Endothelial cell of umbilical vein (primary cell): ENCODE results near the gene TEKT5. TPM values are rescaled to one million over a fixed set of nuclear protein-coding genes. Genes with fewer than 3 reads are reported as not detected.

Experiments
- BruUV-seq: library from RNA; stranded (reverse); fragments of 400-500 nt; replicated peaks from 2 replicates; lab custom pipeline; 2021; lab: Mats Ljungman, UMichigan
- CTCF ChIA-PET: fragments of 300-600, 350-600 bp; sonication (Branson Sonifier 250); formaldehyde crosslinking; loops from one replicate; lab custom pipeline; 2021; ENCODE audit warnings: antibody characterized with exemption, inconsistent platforms; lab: Charles Lee
- POLR2A ChIA-PET: fragments of 300-600, 350-600 bp; sonication (Branson Sonifier 250); formaldehyde crosslinking; loops from one replicate; lab custom pipeline; 2021; ENCODE audit warnings: antibody characterized with exemption, inconsistent platforms; lab: Charles Lee
- DNase-seq: peaks from one replicate; pipeline ENCODE4 v3.0.0-alpha.2; 2011; ENCODE audit warnings: low read depth, low spot score
- FAIRE-seq: peaks from 2 replicates; lab custom pipeline; 2011; peaks lifted over from hg19 to GRCh38; lab: Jason Lieb, UNC
- H2AFZ ChIP-seq: 2 replicates; pipeline ENCODE4 v1.6.0; 2012; ENCODE audit warnings: low read depth, low read length, control low read depth, inconsistent platforms
- H3K27ac ChIP-seq: 2 replicates; pipeline ENCODE4 v1.5.1; 2011; ENCODE audit warnings: low read depth, mild to moderate bottlenecking, control low read depth, low read length, moderate library complexity; ENCODE audit not compliant: insufficient read depth
- H3K27me3 ChIP-seq, 2 experiments: 2 replicates each; pipeline versions ENCODE4 v1.6.0 to v1.6.1; 2011; ENCODE audit warnings: low read length in 2 of 2, mixed read lengths in 1 of 2; ENCODE audit not compliant: control insufficient read depth in 2 of 2, insufficient read depth in 2 of 2
- H3K36me3 ChIP-seq, 2 experiments: 2 replicates in 1 of 2; 3 replicates in 1 of 2; pipeline ENCODE4 v1.5.1; 2011; ENCODE audit warnings: low read length in 2 of 2, mild to moderate bottlenecking in 1 of 2, moderate library complexity in 1 of 2; ENCODE audit not compliant: control insufficient read depth in 2 of 2, insufficient read depth in 2 of 2; ENCODE audit errors: extremely low read depth in 1 of 2
- H3K4me1 ChIP-seq: 3 replicates; pipeline ENCODE4 v1.5.1; 2011; ENCODE audit warnings: mild to moderate bottlenecking, low read length; ENCODE audit not compliant: control insufficient read depth, insufficient read depth; ENCODE audit errors: extremely low read depth
- H3K4me2 ChIP-seq: 2 replicates; pipeline ENCODE4 v1.6.1; 2011; ENCODE audit warnings: low read length, control low read depth, mixed read lengths; ENCODE audit not compliant: insufficient read depth
- H3K4me3 ChIP-seq, 3 experiments: fragments of 200-600 bp in 1 of 3; sonication (generic), shearing (Covaris generic) in 1 of 3; replicated peaks in 1 of 3; 2 replicates each; pipeline ENCODE4 v1.5.1; 2011 to 2016; ENCODE audit warnings: control low read depth in 3 of 3, low read length in 3 of 3, mild to moderate bottlenecking in 2 of 3, inconsistent platforms in 1 of 3, low read depth in 1 of 3, moderate library complexity in 1 of 3; ENCODE audit not compliant: insufficient read depth in 1 of 3
- H3K79me2 ChIP-seq: 2 replicates; pipeline ENCODE4 v1.6.0; 2012; ENCODE audit warnings: low read length, inconsistent platforms; ENCODE audit not compliant: control insufficient read depth, insufficient read depth
- H3K9ac ChIP-seq: replicated peaks from 2 replicates; pipeline ENCODE3; 2011; ENCODE audit warnings: low read length, control low read depth; ENCODE audit not compliant: insufficient read depth; ENCODE audit errors: extremely low read depth
- H3K9me1 ChIP-seq: replicated peaks from 3 replicates; pipeline ENCODE4 v1.6.0; 2011; ENCODE audit warnings: mild to moderate bottlenecking, low read length; ENCODE audit not compliant: control insufficient read depth, insufficient read depth; ENCODE audit errors: extremely low read depth
- H3K9me3 ChIP-seq: replicated peaks from 2 replicates; pipeline ENCODE4 v1.5.1; 2012; ENCODE audit warnings: low read length, inconsistent platforms; ENCODE audit not compliant: control insufficient read depth, insufficient read depth
- H4K20me1 ChIP-seq: replicated peaks from 2 replicates; pipeline ENCODE3; 2011; ENCODE audit warnings: mild to moderate bottlenecking, low read length; ENCODE audit not compliant: control insufficient read depth, insufficient read depth; ENCODE audit errors: extremely low read depth
- CTCF ChIP-seq, 2 donors: IDR thresholded peaks; 1 replicate in 1 of 2; 2 replicates in 1 of 2; pipeline ENCODE4 v1.5.1; 2011; ENCODE audit warnings: low read length in 2 of 2, mild to moderate bottlenecking in 2 of 2, moderate library complexity in 2 of 2, control low read depth in 1 of 2, inconsistent platforms in 1 of 2, low read depth in 1 of 2; ENCODE audit not compliant: insufficient read depth in 1 of 2; ENCODE audit errors: extremely low read depth in 1 of 2
- EZH2 ChIP-seq: IDR thresholded peaks from 2 replicates; pipeline ENCODE4 v1.6.1; 2012; ENCODE audit warnings: borderline replicate concordance, low read depth, mild to moderate bottlenecking, moderate library complexity, low read length, inconsistent platforms; ENCODE audit not compliant: severe bottlenecking
- FOS ChIP-seq: IDR thresholded peaks from 2 replicates; pipeline ENCODE4 v1.6.1; 2011; ENCODE audit warnings: mild to moderate bottlenecking, low read length, moderate library complexity, borderline replicate concordance; ENCODE audit not compliant: insufficient read depth
- GATA2 ChIP-seq: IDR thresholded peaks from 2 replicates; pipeline ENCODE4 v1.7.0; 2011; ENCODE audit warnings: low read depth, mild to moderate bottlenecking, moderate library complexity, mixed read lengths, low read length; ENCODE audit not compliant: insufficient read length, insufficient read depth
- JUN ChIP-seq: IDR thresholded peaks from 2 replicates; pipeline ENCODE4 v1.6.1; 2011; ENCODE audit warnings: borderline replicate concordance, low read depth; ENCODE audit not compliant: insufficient read length, insufficient read depth
- MAX ChIP-seq: IDR thresholded peaks from 2 replicates; pipeline ENCODE4 v1.6.1; 2011; ENCODE audit not compliant: insufficient read depth, insufficient read length
- MYC ChIP-seq: IDR thresholded peaks from one replicate; pipeline ENCODE4 v1.6.1; 2011; ENCODE audit warnings: mild to moderate bottlenecking, low read depth, low read length
- POLR2A ChIP-seq: IDR thresholded peaks from 2 replicates; pipeline ENCODE4 v1.6.1; 2012; ENCODE audit warnings: low read depth, mild to moderate bottlenecking, control low read depth, low read length
- POLR2AphosphoS5 ChIP-seq: IDR thresholded peaks from 2 replicates; pipeline ENCODE4 v1.6.1; 2012; ENCODE audit warnings: low read depth, mild to moderate bottlenecking, control low read depth, low read length, moderate library complexity; ENCODE audit not compliant: insufficient read depth
- dilution Hi-C: fragments of 300-500 bp; cut with MboI; formaldehyde crosslinking; loops from one replicate; pipeline ENCODE4 v1.15.0; 2019; ENCODE audit warnings: low sequenced_read_pairs; ENCODE audit not compliant: extremely low pct_ligation_motif_present
- intact Hi-C: fragments of 100-400 bp; cut with micrococcal nuclease; formaldehyde crosslinking; loops from one replicate; pipeline ENCODE4 v1.10.0; 2022
- polyA plus RNA-seq, 4 experiments: library from polyadenylated mRNA; depleted of rRNA in 3 of 4; stranded (reverse) in 3 of 4; unstranded in 1 of 4; fragments of >200 nt; gene quantifications; 2 replicates each; pipeline versions ENCODE4 v1.2.1 to v1.2.3, GENCODE V29; 2011 to 2012; ENCODE audit warnings: missing spikeins in 1 of 4
- total RNA-seq: library from RNA; stranded (reverse); gene quantifications from 2 replicates; pipeline ENCODE4 v1.2.3, GENCODE V29; 2021

TEKT5 gene
- total and polyA plus RNA-seq, 2 donors (not counting 3 experiments of a cell fraction or from before 2014, with no cell fraction given): not detected

DNA sequence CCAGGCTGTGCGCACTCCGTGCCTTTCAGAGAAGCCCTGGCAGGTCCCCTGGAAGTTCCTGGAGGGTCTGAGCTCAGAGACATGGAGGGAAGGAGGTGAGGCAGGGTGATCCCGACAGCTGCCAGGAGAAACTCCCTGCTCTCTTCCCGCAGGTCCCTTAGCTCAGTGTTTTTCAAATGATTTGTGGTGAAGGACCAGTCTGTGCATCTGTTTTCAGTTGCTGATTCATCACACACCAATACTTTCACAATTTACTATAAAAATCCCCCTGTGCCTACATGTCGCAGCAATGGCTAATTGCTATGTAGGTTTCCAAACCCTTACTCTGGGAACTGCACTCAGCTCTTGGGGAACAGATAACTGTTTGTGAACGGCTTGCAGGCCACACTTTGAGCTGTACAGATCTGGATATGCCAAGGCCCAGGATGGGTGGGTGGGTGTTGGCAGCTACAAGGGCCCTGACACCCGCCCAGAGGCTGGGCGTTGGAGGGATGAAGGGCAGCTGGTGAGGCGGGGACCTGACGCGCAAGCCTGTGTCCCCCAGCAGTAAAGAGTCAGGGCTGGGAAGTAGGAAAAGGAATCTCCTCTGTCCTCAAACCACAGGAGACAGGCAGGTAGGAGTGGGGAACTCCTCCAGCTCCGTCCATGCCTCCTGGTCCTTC lies 93.8 kb downstream of the TEKT5 start:
- intact Hi-C loops: no loop called here
- H3K4me2 ChIP-seq: no peak overlapping the region
- DNase-seq (no peak), FAIRE-seq (no peak)
- no peaks in the 10 kb centered on the region for H3K4me1 ChIP-seq
- BruUV-seq: no TSS peak
- H3K27me3 ChIP-seq: peaks cover 0 to 2% of the 10 kb centered on the region in 2 experiments
- H4K20me1 ChIP-seq: no peaks in the 10 kb centered on the region
- no peaks in the 10 kb centered on the region for H3K36me3 ChIP-seq
- H3K9me3 ChIP-seq: no peaks in the 10 kb centered on the region
- no peak overlapping the region for H3K27ac ChIP-seq
- no peak for TF ChIP-seq MYC
- no peak for TF ChIP-seq MAX
- no peak for TF ChIP-seq POLR2AphosphoS5
- TF ChIP-seq JUN: no peak
- TF ChIP-seq FOS: no peak
- TF ChIP-seq GATA2: no peak
- TF ChIP-seq EZH2: no peak
- TF ChIP-seq CTCF (IDR thresholded peaks at IDR 0.05; ENCODE audit: extremely low read depth in 1 of 2, insufficient read depth in 1 of 2, low read depth in 1 of 2, low read length in 2 of 2): no peak
- TF ChIP-seq POLR2A: no peak
- H2AFZ ChIP-seq: no peak overlapping the region
- no peaks in the 10 kb centered on the region for H3K9me1 ChIP-seq
- no peak overlapping the region for H3K9ac ChIP-seq
- no peaks in the 10 kb centered on the region for H3K79me2 ChIP-seq
- dilution Hi-C loops: no loop called here
- ChIA-PET CTCF (no interaction called here), POLR2A (no interaction called here)
- H3K4me3 ChIP-seq: no peak overlapping the region
